ENCODE measurements around the gene ADAT1. TPM values are rescaled to one million over a fixed set of nuclear protein-coding genes. Genes with fewer than 3 reads are reported as not detected.

The ADAT1 gene
- total and polyA plus RNA-seq, 9 donors: 9.5 to 59.8 (median 27.7) TPM

DNA sequence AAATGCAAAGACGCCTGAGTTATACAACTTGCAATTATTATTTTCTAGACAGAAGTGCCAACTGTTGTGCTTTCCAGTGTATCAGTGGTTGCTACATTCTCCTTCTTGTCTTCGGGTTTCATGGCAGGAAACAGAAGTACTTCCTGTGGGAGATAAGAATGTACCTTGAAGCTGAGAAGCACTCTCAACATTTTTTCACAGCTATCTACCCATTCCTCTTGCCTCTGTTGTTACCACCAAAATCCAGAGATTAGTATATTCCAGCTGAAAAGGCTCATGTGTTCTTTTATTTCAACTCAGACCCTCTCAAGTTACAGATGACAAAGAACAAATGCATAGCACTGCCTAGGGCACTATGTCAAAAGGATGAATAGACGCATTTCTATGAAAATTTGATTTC is 4.8 kb upstream of the ADAT1 start:
- H3K9me3 ChIP-seq: no peaks in the 10 kb centered on the region
- intact Hi-C loops (cut with DNase I): loop anchor here in 1 of 4 donors (10.0 kb wide), 1 partner anchor 63 kb away; the partner anchor contains the start of gene GABARAPL2
- H3K4me1 ChIP-seq (ENCODE audit: insufficient read depth): no peaks in the 10 kb centered on the region
- H3K4me3 ChIP-seq: no peak overlapping the region
- no peak for DNase-seq
- no peaks in the 10 kb centered on the region for H3K36me3 ChIP-seq
- TF ChIP-seq EP300 (IDR thresholded peaks at IDR 0.05) (no peak), POLR2A (IDR thresholded peaks at IDR 0.05) (no peak)
- TF ChIP-seq, protein P1, sequence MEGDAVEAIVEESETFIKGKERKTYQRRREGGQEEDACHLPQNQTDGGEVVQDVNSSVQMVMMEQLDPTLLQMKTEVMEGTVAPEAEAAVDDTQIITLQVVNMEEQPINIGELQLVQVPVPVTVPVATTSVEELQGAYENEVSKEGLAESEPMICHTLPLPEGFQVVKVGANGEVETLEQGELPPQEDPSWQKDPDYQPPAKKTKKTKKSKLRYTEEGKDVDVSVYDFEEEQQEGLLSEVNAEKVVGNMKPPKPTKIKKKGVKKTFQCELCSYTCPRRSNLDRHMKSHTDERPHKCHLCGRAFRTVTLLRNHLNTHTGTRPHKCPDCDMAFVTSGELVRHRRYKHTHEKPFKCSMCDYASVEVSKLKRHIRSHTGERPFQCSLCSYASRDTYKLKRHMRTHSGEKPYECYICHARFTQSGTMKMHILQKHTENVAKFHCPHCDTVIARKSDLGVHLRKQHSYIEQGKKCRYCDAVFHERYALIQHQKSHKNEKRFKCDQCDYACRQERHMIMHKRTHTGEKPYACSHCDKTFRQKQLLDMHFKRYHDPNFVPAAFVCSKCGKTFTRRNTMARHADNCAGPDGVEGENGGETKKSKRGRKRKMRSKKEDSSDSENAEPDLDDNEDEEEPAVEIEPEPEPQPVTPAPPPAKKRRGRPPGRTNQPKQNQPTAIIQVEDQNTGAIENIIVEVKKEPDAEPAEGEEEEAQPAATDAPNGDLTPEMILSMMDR (IDR thresholded peaks at IDR 0.05): no peak
- H3K27me3 ChIP-seq: no peaks in the 10 kb centered on the region
- H3K27ac ChIP-seq: no peak overlapping the region
- WGBS, 3 donors: 46 to 52% (median 47%) methylated on average over 3 of the region's 3 CpGs

DNA sequence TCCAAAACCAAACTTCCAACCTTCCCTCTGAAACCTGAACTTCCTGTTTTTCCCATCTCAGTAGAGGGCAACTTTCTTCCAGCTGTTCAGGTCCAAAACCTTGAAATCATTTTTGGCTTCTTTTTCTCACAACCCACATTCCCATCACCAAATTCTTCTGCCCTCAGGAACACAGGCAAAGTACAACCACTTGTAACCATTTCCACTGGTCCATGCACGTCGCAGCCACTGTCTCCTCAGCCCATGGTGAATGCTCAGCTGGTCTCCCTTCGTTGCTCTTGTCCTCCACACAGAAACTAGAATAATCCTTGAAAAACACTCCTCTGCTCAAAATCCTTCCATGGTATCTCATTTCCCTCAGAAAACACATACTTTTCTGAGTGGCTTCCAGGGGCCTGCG is 3.7 kb upstream of the ADAT1 start:
- Histone ChIP-seq H3K36me3 (no peaks in the 10 kb centered on the region), H3K4me3 (no peak overlapping the region), H3K27me3 (no peaks in the 10 kb centered on the region), H3K4me1 (ENCODE audit: insufficient read depth) (peaks cover 4% of the 10 kb centered on the region), H3K27ac (no peak overlapping the region), H3K9me3 (no peaks in the 10 kb centered on the region)
- DNase-seq: no peak
- WGBS, 3 donors: 78 to 86% (median 79%) methylated on average over 4 of the region's 4 CpGs
- intact Hi-C loops (cut with DNase I): loop anchor here in 1 of 4 donors (10.0 kb wide), 1 partner anchor 62 kb away; the partner anchor contains the start of gene GABARAPL2
- TF ChIP-seq, protein P1 (IDR thresholded peaks at IDR 0.05): no peak
- TF ChIP-seq POLR2A (IDR thresholded peaks at IDR 0.05): no peak
- TF ChIP-seq EP300 (IDR thresholded peaks at IDR 0.05): no peak

DNA sequence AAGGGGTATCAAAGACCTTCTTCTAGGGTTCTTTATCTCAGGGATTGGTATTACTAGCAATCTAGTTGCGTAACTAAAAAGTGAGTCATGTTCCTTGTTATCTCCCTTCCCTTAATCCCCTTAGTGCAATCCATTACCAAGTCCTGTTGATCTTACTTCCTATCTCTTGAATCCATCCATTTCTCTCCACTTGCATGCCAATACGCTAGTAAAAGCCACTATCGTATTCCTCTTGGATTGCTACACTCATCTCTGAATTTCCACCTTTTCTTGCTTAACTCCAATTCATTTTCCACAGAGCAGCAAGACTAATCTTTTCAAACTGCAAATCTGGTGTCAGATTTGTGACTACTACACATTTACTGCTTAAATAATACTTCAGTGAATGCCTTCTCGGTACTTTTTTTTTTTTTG is 1.8 kb upstream of the ADAT1 start:
- no peaks in the 10 kb centered on the region for H3K36me3 ChIP-seq
- 54 to 65% (median 63%) methylated on average over 4 of the region's 4 CpGs for WGBS, 3 donors
- intact Hi-C loops (cut with DNase I): loop anchor here in 1 of 4 donors (10.0 kb wide), 1 partner anchor 60 kb away; the partner anchor contains the start of gene GABARAPL2
- TF ChIP-seq, protein P1 (IDR thresholded peaks at IDR 0.05): no peak
- TF ChIP-seq POLR2A (IDR thresholded peaks at IDR 0.05) (no peak), EP300 (IDR thresholded peaks at IDR 0.05) (no peak)
- H3K27ac ChIP-seq: no peak overlapping the region
- no peak for DNase-seq
- peaks cover 6% of the 10 kb centered on the region for H3K4me1 ChIP-seq (ENCODE audit: insufficient read depth)
- H3K4me3 ChIP-seq: no peak overlapping the region
- no peaks in the 10 kb centered on the region for H3K9me3 ChIP-seq
- no peaks in the 10 kb centered on the region for H3K27me3 ChIP-seq

DNA sequence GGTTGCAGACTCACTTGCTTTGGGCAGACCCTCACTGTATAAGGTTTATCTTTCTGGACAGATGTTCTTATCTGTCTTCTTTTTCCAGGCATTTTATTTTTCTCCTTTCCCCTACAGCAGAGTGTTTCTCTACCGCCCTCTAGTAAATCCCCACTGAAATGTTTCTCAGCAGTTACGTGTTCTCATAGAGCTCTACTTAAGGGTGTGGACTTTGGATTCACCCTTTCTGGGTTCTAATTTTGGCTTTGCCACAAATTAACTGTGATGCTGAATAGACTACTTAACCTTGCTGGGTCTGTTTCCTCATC is 2.0 kb downstream of the ADAT1 start:
- no peak overlapping the region for H3K27ac ChIP-seq
- no peak overlapping the region for H3K4me3 ChIP-seq
- WGBS, 3 donors: 6 to 7% (median 7%) methylated on average over 2 of the region's 2 CpGs

More for the DNA sequence above, 2.0 kb downstream of the ADAT1 start:
- Histone ChIP-seq H3K9me3 (no peaks in the 10 kb centered on the region), H3K36me3 (no peaks in the 10 kb centered on the region), H3K27me3 (no peaks in the 10 kb centered on the region), H3K4me1 (ENCODE audit: insufficient read depth) (peaks cover 6% of the 10 kb centered on the region)
- DNase-seq: no peak
- intact Hi-C loops (cut with DNase I): loop anchor here in 1 of 4 donors (10.0 kb wide), 1 partner anchor 56 kb away; the partner anchor contains the start of gene GABARAPL2
- TF ChIP-seq POLR2A (IDR thresholded peaks at IDR 0.05) (no peak), EP300 (IDR thresholded peaks at IDR 0.05) (no peak)
- TF ChIP-seq, protein P1 (IDR thresholded peaks at IDR 0.05): no peak
